Hematopoietic multipotent progenitor cell (in vitro differentiated cells): Measurements from ENCODE around the gene ERF. TPM values are rescaled to one million over a fixed set of nuclear protein-coding genes. Genes with fewer than 3 reads are reported as not detected.

Experiments
- DNase-seq, 3 donors: peaks; one replicate each; pipeline ENCODE4 v3.0.0-alpha.2; 2011 to 2015; ENCODE audit warnings: low read depth in 2 of 3, low spot score in 2 of 3
- total RNA-seq: library from RNA; depleted of rRNA; stranded (reverse); fragments of >200 nt; gene quantifications from one replicate; pipeline ENCODE4 v1.2.3, GENCODE V29; 2012

The ERF gene
- total RNA-seq = 39.0 TPM

GRCh38 chr19:42254850-42255765 lies at the start of gene ERF:
TSS of gene ERF (minus strand) at chr19:42255128. CDS start at chr19:42254999, 129 bp downstream.
- peak; percentile 92 to 96 (median 95) for DNase-seq

DNA sequence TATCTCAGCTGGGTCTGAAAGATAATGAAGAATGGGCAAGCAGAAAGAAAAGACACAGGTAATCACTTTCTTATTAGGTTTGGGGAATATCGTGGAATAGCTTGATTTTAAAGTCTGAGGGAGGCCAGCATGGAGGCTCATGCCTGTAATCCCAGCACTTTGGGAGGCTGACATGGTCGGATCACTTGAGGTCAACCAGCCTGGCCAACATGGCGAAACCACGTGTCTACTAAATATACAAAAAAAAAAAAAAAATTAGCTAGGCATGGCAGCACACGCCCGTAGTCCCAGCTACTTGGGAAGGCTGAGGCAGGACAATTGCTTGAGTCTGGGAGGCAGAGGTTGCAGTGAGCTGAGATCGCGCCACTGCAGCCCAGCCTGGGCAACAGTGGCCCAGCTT lies 48.9 kb upstream of the ERF start:
- DNase-seq = no peak

DNA sequence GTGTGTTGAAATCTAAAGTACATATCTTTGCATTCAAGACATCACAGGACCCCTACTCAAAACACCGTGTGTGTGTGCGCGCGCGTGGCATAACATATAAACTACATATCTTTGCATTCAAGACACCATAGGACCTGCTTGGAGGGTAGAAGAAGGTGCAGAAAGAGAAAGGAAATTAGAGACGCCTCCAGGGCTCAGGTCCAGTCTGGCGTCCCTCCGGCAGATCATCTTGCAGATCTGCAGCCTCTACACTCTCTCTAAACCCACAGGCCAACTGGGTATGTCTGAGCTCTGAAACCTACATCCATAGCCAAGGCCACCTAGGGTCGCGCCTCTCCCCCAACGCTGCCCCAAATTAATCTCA lies 48.2 kb upstream of the ERF start:
- no peak for DNase-seq

DNA sequence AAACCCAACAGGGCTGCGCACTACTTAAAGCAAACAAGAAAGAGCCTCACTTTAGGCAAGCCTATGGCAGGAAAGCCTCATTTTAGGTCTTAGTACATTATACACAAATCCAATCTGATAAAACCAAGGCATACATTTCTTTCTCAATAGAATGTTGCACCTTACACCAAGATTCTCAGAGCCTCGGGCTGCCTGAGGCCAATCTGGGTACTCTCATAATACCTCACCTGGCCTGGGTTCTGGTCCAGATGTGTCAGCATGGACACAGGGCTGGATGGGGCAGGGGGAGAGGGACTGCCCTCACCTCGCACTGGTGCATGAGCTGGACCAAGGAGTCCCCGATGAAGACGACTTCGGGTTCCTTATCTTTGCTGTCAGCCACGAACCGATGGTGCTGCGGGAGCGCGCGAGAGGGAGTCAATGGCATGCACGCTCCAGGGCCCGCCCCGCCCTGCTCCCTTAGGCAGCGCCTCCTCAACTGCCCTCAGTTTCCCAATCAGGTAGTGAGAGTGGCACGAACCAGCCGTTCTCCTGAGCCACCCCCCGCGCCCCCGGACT lies 46.8 kb upstream of the ERF start, which contains the start of gene PRR19:
PRR19 (plus strand) TSS at position 487 of the 558 bp plus-strand sequence. CDS start 7,453 bp downstream, outside the sequence.
- peak in 1 of 3 donors; percentile 39 for DNase-seq

GRCh38 chr19:42297039-42297438 lies 42.1 kb upstream of the ERF start:
- no peak for DNase-seq

- DNase-seq = peak in 2 of 3 donors; percentile 68 to 83
Observed at GRCh38 chr19:42295831-42296525, 41.0 kb upstream of the ERF start.

GRCh38 chr19:42295342-42295741 lies 40.4 kb upstream of the ERF start:
- DNase-seq = no peak

DNA sequence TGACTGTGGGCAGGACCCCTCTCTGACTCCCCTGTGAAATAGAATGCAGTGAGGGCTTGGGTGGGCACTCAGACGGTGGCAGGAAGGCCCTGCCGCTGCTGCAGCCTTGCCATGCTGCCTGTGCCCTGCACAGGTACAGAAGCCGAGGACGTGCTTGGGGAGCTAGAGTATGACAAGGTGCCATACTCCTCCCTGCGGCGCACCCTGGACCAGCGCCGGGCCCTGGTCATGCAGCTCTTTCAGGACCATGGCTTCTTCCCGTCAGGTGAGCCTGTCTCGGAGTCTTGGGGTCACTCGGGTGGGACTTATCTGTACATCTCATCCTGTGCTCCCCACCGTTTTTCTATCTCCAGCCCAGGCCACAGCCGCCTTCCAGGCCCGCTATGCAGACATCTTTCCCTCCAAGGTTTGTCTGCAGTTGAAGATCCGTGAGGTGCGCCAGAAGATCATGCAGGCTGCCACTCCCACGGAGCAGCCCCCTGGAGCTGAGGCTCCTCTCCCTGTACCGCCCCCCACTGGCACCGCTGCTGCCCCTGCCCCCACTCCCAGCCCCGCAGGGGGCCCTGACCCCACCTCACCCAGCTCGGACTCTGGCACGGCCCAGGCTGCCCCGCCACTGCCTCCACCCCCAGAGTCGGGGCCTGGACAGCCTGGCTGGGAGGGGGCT lies 39.7 kb upstream of the ERF start:
- DNase-seq = no peak

DNA sequence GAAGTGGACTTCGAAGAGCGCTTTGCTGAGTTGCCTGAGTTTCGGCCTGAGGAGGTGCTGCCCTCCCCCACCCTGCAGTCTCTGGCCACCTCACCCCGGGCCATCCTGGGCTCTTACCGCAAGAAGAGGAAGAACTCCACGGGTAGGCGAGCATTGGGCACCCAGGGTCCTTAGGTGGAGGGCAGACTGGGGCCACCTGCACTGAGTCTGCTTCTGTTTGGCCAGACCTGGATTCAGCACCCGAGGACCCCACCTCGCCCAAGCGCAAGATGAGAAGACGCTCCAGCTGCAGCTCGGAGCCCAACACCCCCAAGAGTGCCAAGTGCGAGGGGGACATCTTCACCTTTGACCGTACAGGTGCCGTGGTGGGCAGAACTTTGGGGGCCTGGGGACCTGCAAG lies 39.0 kb upstream of the ERF start:
- no peak for DNase-seq

DNA sequence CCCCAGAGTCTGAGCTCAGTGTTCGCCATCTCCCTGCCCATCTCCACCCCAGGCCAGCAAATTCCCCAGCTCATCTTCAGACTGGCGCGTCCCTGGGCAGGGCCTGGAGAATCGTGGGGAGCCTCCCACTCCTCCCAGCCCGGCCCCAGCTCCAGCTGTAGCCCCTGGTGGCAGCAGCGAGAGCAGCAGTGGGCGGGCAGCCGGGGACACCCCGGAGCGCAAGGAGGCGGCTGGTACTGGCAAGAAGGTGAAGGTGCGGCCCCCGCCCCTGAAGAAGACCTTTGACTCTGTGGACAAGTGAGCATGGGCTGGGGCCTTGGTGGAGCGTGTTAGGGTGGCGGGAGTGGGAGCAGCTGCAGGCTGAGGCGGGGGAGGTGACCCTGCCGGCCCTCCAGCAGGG lies 38.6 kb upstream of the ERF start:
- no peak for DNase-seq

DNA sequence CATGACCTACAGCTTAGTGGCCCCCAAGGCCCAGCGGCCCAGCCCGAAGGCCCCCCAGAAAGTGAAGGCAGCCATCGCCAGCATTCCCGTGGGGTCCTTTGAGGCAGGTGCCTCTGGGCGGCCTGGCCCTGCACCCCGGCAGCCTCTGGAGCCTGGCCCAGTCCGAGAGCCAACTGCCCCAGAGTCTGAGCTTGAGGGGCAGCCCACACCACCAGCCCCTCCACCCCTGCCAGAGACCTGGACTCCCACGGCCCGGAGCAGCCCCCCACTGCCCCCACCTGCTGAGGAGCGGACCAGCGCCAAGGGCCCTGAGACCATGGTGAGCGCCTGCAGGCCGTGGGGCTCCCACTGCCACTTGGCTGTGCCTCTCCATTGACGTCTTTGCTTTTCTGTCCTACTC lies 38.0 kb upstream of the ERF start:
- no peak for DNase-seq

DNA sequence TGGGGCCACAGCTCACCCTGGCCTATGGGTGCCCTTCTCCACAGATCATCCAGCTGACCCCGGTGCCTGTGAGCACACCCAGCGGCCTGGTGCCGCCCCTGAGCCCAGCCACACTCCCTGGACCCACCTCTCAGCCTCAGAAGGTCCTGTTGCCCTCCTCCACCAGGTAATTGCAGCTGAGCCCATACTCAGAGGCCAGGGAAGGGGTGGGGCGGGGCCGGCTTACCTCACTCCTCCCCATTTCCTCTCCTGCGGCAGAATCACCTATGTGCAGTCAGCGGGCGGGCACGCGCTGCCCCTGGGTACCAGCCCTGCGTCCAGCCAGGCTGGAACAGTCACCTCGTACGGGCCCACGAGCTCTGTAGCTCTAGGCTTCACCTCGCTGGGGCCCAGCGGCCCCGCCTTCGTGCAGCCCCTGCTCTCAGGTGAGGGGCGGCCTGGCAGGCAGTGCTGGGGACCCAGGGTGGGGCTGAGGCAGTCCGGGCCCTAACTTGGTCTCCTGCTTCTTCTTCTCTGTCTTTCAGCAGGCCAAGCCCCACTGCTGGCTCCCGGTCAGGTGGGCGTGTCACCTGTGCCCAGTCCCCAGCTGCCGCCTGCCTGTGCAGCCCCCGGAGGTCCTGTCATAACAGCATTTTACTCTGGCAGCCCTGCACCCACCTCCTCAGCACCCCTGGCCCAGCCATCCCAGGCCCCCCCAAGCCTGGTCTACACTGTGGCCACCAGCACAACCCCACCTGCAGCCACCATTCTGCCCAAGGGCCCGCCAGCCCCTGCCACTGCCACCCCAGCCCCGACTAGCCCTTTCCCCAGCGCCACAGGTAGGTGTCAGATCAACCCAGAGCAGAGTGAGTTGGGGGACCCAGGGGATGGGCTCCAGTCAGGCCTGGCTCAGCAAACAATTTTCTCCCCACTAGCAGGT lies 37.4 kb upstream of the ERF start:
- DNase-seq = no peak

GRCh38 chr19:42291435-42291810 lies 36.5 kb upstream of the ERF start:
- no peak for DNase-seq

GRCh38 chr19:42290523-42291434 lies 35.9 kb upstream of the ERF start:
- DNase-seq = peak in 2 of 3 donors; percentile 79 to 86

GRCh38 chr19:42290136-42290522 lies 35.2 kb upstream of the ERF start:
- no peak for DNase-seq

DNA sequence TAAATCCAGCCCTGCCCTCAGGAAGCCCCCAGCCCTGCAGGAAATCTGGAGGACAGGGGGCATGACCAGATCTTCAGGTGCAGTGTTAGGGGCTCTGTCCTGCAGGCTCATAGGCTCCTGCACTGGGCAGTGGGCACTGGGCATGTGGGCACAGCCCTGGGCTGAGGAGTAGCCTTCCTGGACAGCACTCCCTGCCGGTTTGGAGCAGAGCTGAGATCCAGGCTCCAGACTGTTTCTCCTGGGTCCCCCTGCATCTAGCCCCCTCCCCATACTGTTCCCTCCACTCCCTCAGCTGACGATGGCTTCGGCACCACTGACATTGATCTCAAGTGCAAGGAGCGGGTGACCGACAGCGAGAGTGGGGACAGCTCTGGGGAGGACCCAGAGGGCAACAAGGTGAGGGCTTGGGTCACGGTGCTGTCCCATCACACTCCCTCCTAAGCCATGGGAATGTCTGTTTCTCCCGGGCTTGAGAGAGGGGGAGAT lies 34.7 kb upstream of the ERF start:
- DNase-seq = no peak

GRCh38 chr19:42288881-42289555 lies 34.1 kb upstream of the ERF start:
- no peak for DNase-seq

DNA sequence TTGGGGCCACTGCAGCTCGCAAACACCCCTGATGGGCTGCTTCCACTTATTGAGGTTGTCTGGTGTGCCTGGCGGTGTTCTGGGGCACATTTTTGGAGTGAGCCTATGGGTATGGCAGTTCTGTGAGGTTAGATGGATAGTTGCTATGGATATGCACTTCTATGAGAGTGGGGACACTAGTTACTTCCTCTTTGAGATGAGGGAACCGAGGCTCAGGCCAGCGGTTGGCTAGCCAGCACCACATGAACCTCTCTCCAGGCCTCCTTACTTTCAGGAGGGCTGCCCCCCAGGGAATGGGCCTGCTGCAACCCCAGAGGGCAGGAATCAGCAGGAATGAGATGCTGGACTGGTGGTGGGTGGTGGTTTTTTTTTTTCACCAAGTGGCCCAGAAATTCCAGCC lies 33.5 kb upstream of the ERF start:
- DNase-seq = peak in 1 of 3 donors; percentile 26
